ENCODE results near the gene CTNS.

GRCh38 chr17:3666516-3666915, 30.0 kb downstream of the CTNS start:
- TF ChIP-seq EP300 (conservative IDR thresholded peaks at IDR 0.05; ENCODE audit: poor library complexity, severe bottlenecking): no peak
- TF ChIP-seq EZH2 (IDR thresholded peaks at IDR 0.05; ENCODE audit: borderline replicate concordance, insufficient read depth, low read length, poor library complexity, severe bottlenecking): no peak
- TF ChIP-seq CTCF (IDR thresholded peaks at IDR 0.05; ENCODE audit: poor library complexity, severe bottlenecking): no peak
- TF ChIP-seq SMC3 (conservative IDR thresholded peaks at IDR 0.05; ENCODE audit: poor library complexity): no peak
- no peak for TF ChIP-seq RAD21 (conservative IDR thresholded peaks at IDR 0.05)
- no peak for TF ChIP-seq REST (IDR thresholded peaks at IDR 0.05; ENCODE audit: borderline replicate concordance)
- no peak for TF ChIP-seq POLR2AphosphoS5 (IDR thresholded peaks at IDR 0.05)
- no peak for TF ChIP-seq TAF1 (IDR thresholded peaks at IDR 0.05; ENCODE audit: low read depth)
